Lower leg skin (tissue), 3 donors: Measurements from ENCODE around the gene CORO1C.

ENCODE experiments used
- CTCF ChIP-seq, 3 donors: fragments of 450-650 bp; IDR thresholded peaks; one replicate each; pipeline ENCODE4 v1.5.1; 2016; ENCODE audit warnings: antibody characterized with exemption in 3 of 3, mild to moderate bottlenecking in 3 of 3, moderate library complexity in 2 of 3
- POLR2A ChIP-seq, 2 donors: fragments of 450-650 bp; IDR thresholded peaks; one replicate each; pipeline ENCODE4 v1.6.1; 2016 to 2017; ENCODE audit warnings: antibody characterized with exemption in 2 of 2, mild to moderate bottlenecking in 1 of 2, moderate library complexity in 1 of 2

- TF ChIP-seq CTCF (IDR thresholded peaks at IDR 0.05) (no peak), POLR2A (IDR thresholded peaks at IDR 0.05) (no peak)
Measured at GRCh38 chr12:108600702-108601007, 130.7 kb downstream of the CORO1C start.
